Calu3 (cell line): ENCODE data around the gene EDEM2. TPM values are rescaled to one million over a fixed set of nuclear protein-coding genes. Genes with fewer than 3 reads are reported as not detected.

Experiments
- BruUV-seq: library from RNA; stranded (reverse); fragments of 400-500 nt; replicated peaks from 2 replicates; lab custom pipeline; 2021; lab: Mats Ljungman, UMichigan
- CTCF ChIA-PET: fragments of 300-600 bp; sonication (Branson Sonifier 250); formaldehyde crosslinking; loops from one replicate; lab custom pipeline; 2022; ENCODE audit warnings: antibody characterized with exemption; lab: Charles Lee
- DNase-seq: peaks from one replicate; pipeline ENCODE4 v3.0.0; 2022
- H3K27ac Mint-ChIP-seq: one replicate; pipeline ENCODE4 v1.8.0; 2022; ENCODE audit warnings: mixed read lengths; ENCODE audit not compliant: unreplicated experiment
- H3K27me3 Mint-ChIP-seq: one replicate; pipeline ENCODE4 v1.8.0; 2022; ENCODE audit warnings: mixed read lengths; ENCODE audit not compliant: unreplicated experiment
- H3K36me3 Mint-ChIP-seq: one replicate; pipeline ENCODE4 v1.8.0; 2022; ENCODE audit warnings: mild to moderate bottlenecking, moderate library complexity, mixed read lengths; ENCODE audit not compliant: insufficient read depth, unreplicated experiment
- H3K4me1 Mint-ChIP-seq: one replicate; pipeline ENCODE4 v1.8.0; 2022; ENCODE audit warnings: mild to moderate bottlenecking, low read depth, mixed read lengths; ENCODE audit not compliant: unreplicated experiment
- H3K4me3 Mint-ChIP-seq: one replicate; pipeline ENCODE4 v1.8.0; 2022; ENCODE audit warnings: mild to moderate bottlenecking, low read depth, moderate library complexity, mixed read lengths; ENCODE audit not compliant: unreplicated experiment
- H3K9me3 Mint-ChIP-seq: one replicate; pipeline ENCODE4 v1.8.0; 2022; ENCODE audit warnings: low read depth, mixed read lengths; ENCODE audit not compliant: unreplicated experiment
- CTCF ChIP-seq: fragments of 200-600 bp; IDR thresholded peaks from one replicate; pipeline ENCODE4 v1.8.0; 2022; ENCODE audit warnings: antibody characterized with exemption; ENCODE audit not compliant: unreplicated experiment
- intact Hi-C: fragments of 100-400 bp; cut with micrococcal nuclease; formaldehyde crosslinking; loops from one replicate; pipeline ENCODE4 v1.10.0; 2022; ENCODE audit not compliant: unreplicated experiment
- total RNA-seq: library from RNA; stranded (reverse); gene quantifications from 2 replicates; pipeline ENCODE4 v1.2.3, GENCODE V29; 2022

EDEM2 gene
- total RNA-seq, 1 experiment from 2014 or later, result 49.4 TPM

- Mint-ChIP-seq H3K4me3 (no peak overlapping the region), H3K27ac (no peak overlapping the region), H3K36me3 (no peaks in the 10 kb centered on the region), H3K4me1 (no peaks in the 10 kb centered on the region), H3K27me3 (no peaks in the 10 kb centered on the region), H3K9me3 (no peaks in the 10 kb centered on the region)
- no TSS peak for BruUV-seq
- no peak for DNase-seq
- CTCF ChIA-PET, result interaction anchor here (0.6 kb wide), 2 partner anchors 56 to 158 kb away, joined by 3 to 9 read pairs; no protein-coding TSS in a partner anchor
- intact Hi-C loops, result no loop called here
- TF ChIP-seq CTCF, result no peak
These were observed 42.3 kb downstream of the EDEM2 start for GRCh38 chr20:35104685-35105295.

GRCh38 chr20:35101620-35102019, 45.5 kb downstream of the EDEM2 start:
- CTCF ChIA-PET, result no interaction called here
- no TSS peak for BruUV-seq
- no peaks in the 10 kb centered on the region for H3K27me3 Mint-ChIP-seq
- no peak overlapping the region for H3K4me3 Mint-ChIP-seq
- intact Hi-C loops, result no loop called here
- H3K36me3 Mint-ChIP-seq, result no peaks in the 10 kb centered on the region
- no peaks in the 10 kb centered on the region for H3K9me3 Mint-ChIP-seq
- TF ChIP-seq CTCF, result no peak
- peaks cover 7% of the 10 kb centered on the region for H3K4me1 Mint-ChIP-seq
- H3K27ac Mint-ChIP-seq, result no peak overlapping the region
- DNase-seq, result no peak

- peak; percentile 15 for DNase-seq
- Mint-ChIP-seq H3K36me3 (peaks cover 31% of the 10 kb centered on the region), H3K4me1 (peaks cover 25% of the 10 kb centered on the region), H3K9me3 (no peaks in the 10 kb centered on the region), H3K27ac (peak overlapping the region; percentile 93), H3K4me3 (peak overlapping the region; percentile 75), H3K27me3 (no peaks in the 10 kb centered on the region)
- CTCF ChIA-PET, result interaction anchor here (0.7 to 1.0 kb wide), 3 partner anchors 54 to 217 kb away, joined by 3 read pairs; partner anchors contain the start of gene ACSS2
- no peak for TF ChIP-seq CTCF
- TSS peak; percentile 95 for BruUV-seq
- intact Hi-C loops, result loop anchor here (1.0 to 10.0 kb wide), 2 partner anchors 219 to 259 kb away; partner anchors contain the start of genes ACSS2 and GGT7
These were observed 53.8 kb downstream of the EDEM2 start for GRCh38 chr20:35093267-35093884.

GRCh38 chr20:35092524-35093266, 54.4 kb downstream of the EDEM2 start, which contains the start of gene TRPC4AP:
Gene TRPC4AP (minus strand): TSS chr20:35092807. CDS start chr20:35092781, 26 bp downstream.
- Mint-ChIP-seq H3K27ac (peak within 1 kb of the TSS; percentile 93), H3K4me1 (peaks cover 31% of the 10 kb centered on the region), H3K36me3 (peaks cover 31% of the 10 kb centered on the region), H3K4me3 (peak within 1 kb of the TSS; percentile 75), H3K27me3 (no peaks in the 10 kb centered on the region), H3K9me3 (no peaks in the 10 kb centered on the region)
- CTCF ChIA-PET, result interaction anchor here (0.6 to 2.0 kb wide), 11 partner anchors 8 to 219 kb away, joined by 3 to 5 read pairs (median 3); partner anchors contain the start of gene ACSS2
- no TSS peak for BruUV-seq
- peak; percentile 95 for DNase-seq
- intact Hi-C loops, result loop anchor here (1.0 to 10.0 kb wide), 2 partner anchors 218 to 258 kb away; partner anchors contain the start of genes ACSS2 and GGT7
- peak; percentile 98 for TF ChIP-seq CTCF
